ENCODE data around the gene PRTFDC1.

DNA sequence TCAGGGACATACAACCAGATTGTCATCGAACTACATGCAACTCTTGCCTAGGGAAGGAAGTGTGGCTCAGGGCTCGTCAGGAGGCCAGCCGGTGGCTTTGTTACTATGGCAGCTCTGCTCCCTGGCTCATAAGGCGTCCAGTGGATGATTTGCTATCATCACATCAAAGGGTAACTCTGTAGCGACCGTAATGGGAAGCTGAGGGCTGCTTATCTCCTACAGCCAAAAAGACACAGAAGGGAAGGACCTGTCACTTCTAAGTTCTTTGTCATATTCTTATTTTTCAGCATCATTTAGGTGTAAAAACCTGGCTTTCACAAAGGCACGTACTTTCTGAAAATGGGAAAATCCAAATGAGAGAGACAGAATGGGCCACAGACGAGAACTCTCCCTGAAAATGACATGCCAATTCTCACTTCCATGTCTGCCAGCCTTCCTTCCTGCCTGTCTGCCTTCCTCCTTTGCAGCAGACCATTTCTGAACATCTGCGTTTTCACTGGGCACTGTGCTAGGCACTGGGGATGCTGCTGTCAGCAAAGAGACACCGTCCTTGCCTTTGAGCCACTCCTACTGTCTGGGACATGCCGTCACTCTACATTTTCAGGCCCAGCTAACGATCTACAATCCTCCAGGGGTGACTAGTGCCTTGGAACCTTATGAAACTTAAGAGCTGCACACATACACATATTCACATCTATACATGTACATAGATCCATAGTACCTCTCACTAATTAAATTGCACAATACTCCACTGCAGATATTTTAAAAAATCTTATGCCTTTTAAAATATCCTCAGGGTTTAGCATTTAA is 36.6 kb upstream of the PRTFDC1 start:
- TF ChIP-seq CTCF (IDR thresholded peaks at IDR 0.05) (no peak), POLR2A (IDR thresholded peaks at IDR 0.05) (no peak)
